Right ventricle myocardium inferior (tissue), 1 donor: ENCODE measurements around the gene KRT6B. TPM values are rescaled to one million over a fixed set of nuclear protein-coding genes. Genes with fewer than 3 reads are reported as not detected.
"Not testable (repeated sequence)": the region's sequence is repeated elsewhere in the genome, so short reads cannot be mapped to it uniquely, and the experiment has no call there.

Experiments
- ATAC-seq: fragments of 200-7000 bp; cut with Tn5 transposase; one replicate; pipeline ENCODE4 v1.9.1; 2020; ENCODE audit warnings: mild to moderate bottlenecking, moderate library complexity
- DNase-seq: peaks from one replicate; pipeline ENCODE4 v3.0.0; 2021; ENCODE audit errors: missing footprints
- intact Hi-C: fragments of 100-400 bp; cut with DNase I; formaldehyde crosslinking; loops from one replicate; pipeline ENCODE4 v1.11.0; 2022
- long read RNA-seq: library from polyadenylated mRNA; unstranded; transcript quantifications from one replicate; pipeline ENCODE4 v2.0.0, GENCODE V29; 2021
- total RNA-seq: library from RNA; stranded (reverse); fragmentation: NEBNext Ultra II Directional; extraction: Animal tissue kit (Norgen Biotek cat#: 25700); gene quantifications from one replicate; pipeline ENCODE4 v1.2.1, GENCODE V29; 2021
- donor health status: DM: no; HTN: yes; CAD: no; lungs with severe emphysema.

KRT6B gene
- not detected for total RNA-seq
- long read RNA-seq, result 0 reads

GRCh38 chr12:52452101-52452500 is at the start of gene KRT6B:
TSS of gene KRT6B (minus strand) at chr12:52452146. CDS start at chr12:52452078, 68 bp downstream.
- ATAC-seq (no peak), DNase-seq (no peak)
- intact Hi-C loops, result no loop called here

GRCh38 chr12:52501490-52501889 is 49.5 kb upstream of the KRT6B start:
- intact Hi-C loops, result no loop called here
- DNase-seq, result no peak
- no peak for ATAC-seq

- DNase-seq, intact Hi-C loops, ATAC-seq: not testable (repeated sequence)
These were observed 48.6 kb upstream of the KRT6B start for GRCh38 chr12:52500574-52500973.

- ATAC-seq (no peak), DNase-seq (no peak)
- intact Hi-C loops, result no loop called here
These were observed 48.0 kb upstream of the KRT6B start for GRCh38 chr12:52499806-52500560.

GRCh38 chr12:52498946-52499345 is 47.0 kb upstream of the KRT6B start:
- intact Hi-C loops, result no loop called here

GRCh38 chr12:52497975-52498374 is 46.0 kb upstream of the KRT6B start:
- intact Hi-C loops, result no loop called here
- no peak for ATAC-seq
- no peak for DNase-seq

More at GRCh38 chr12:52498946-52499345, 47.0 kb upstream of the KRT6B start:
- DNase-seq (no peak), ATAC-seq (no peak)

GRCh38 chr12:52496590-52497071 is 44.7 kb upstream of the KRT6B start:
- no peak for DNase-seq
- peak; percentile 27 for ATAC-seq
- intact Hi-C loops, result no loop called here

GRCh38 chr12:52496054-52496453 is 44.1 kb upstream of the KRT6B start:
- intact Hi-C loops, result no loop called here
- no peak for DNase-seq
- no peak for ATAC-seq

GRCh38 chr12:52495389-52495788 is 43.4 kb upstream of the KRT6B start:
- ATAC-seq (no peak), DNase-seq (no peak)
- intact Hi-C loops, result no loop called here

- DNase-seq, result no peak
- intact Hi-C loops, result no loop called here
- peak; percentile 75 for ATAC-seq
These were observed 42.6 kb upstream of the KRT6B start for GRCh38 chr12:52494518-52494917.

- no peak for DNase-seq
- intact Hi-C loops, result no loop called here
- no peak for ATAC-seq
These were observed 42.2 kb upstream of the KRT6B start for GRCh38 chr12:52494100-52494499.

GRCh38 chr12:52493172-52493571 is 41.2 kb upstream of the KRT6B start, which contains the start of gene KRT6A:
TSS of gene KRT6A (minus strand) at chr12:52493257. CDS start at chr12:52493188, 69 bp downstream.
- intact Hi-C loops, result no loop called here
- no peak for DNase-seq
- ATAC-seq, result no peak

GRCh38 chr12:52492405-52492804 is 40.5 kb upstream of the KRT6B start:
- intact Hi-C loops, DNase-seq, ATAC-seq: not testable (repeated sequence)

GRCh38 chr12:52491495-52491894 is 39.5 kb upstream of the KRT6B start:
- intact Hi-C loops, ATAC-seq, DNase-seq: not testable (repeated sequence)

GRCh38 chr12:52488736-52489135 is 36.8 kb upstream of the KRT6B start:
- ATAC-seq (no peak), DNase-seq (no peak)
- intact Hi-C loops, result no loop called here

GRCh38 chr12:52487744-52488443 is 35.9 kb upstream of the KRT6B start:
- intact Hi-C loops, DNase-seq, ATAC-seq: not testable (repeated sequence)

- intact Hi-C loops, result no loop called here
- DNase-seq, result no peak
- ATAC-seq, result no peak
These were observed 35.3 kb upstream of the KRT6B start for GRCh38 chr12:52487211-52487610.

- intact Hi-C loops, result no loop called here
- ATAC-seq, result no peak
- no peak for DNase-seq
These were observed 34.5 kb upstream of the KRT6B start for GRCh38 chr12:52486166-52487105.

- intact Hi-C loops, result no loop called here
- ATAC-seq (no peak), DNase-seq (no peak)
These were observed 28.1 kb upstream of the KRT6B start for GRCh38 chr12:52480073-52480472.
